Stimulated activated CD4-positive, alpha-beta T cell treated with anti-CD3 and anti-CD28 coated beads, Interleukin-1b, Interleukin-23, amount 100 ng/mL, for 24 hours (primary cell): ENCODE data around the gene CLMN.
"Not testable (repeated sequence)": the region's sequence is repeated elsewhere in the genome, so short reads cannot be mapped to it uniquely, and the experiment has no call there.

Experiments
- DNase-seq, 4 experiments: peaks; one replicate each; pipeline ENCODE4 v3.0.0-alpha.2; 2020; ENCODE audit warnings: low read depth in 4 of 4, low spot score in 1 of 4

The CLMN gene

DNA sequence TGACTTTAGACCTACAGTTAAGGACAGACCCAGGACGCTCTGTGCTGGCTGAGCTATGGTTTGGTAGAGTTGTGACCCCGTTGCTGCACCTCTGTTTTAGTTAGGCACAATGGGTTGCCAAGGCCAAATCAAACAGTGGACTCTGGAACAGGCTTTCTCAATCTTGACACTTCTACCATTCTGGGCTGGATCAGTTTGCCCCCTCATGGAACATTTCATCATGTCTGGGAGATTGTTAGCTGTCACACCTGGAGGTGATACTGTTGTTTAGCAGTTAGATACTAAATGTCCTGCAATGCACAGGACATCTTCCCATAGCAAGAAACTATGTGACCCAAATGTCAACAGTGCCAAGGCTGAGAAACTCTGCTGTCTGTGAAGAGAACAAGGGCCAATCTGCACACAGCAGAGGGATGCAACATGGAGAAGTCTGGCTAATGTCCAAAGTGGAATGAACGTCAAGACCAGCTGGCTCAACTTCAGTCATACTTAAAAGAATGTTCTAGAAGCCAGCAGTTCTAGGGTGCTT lies 96.8 kb downstream of the CLMN start:
- DNase-seq = no peak

DNA sequence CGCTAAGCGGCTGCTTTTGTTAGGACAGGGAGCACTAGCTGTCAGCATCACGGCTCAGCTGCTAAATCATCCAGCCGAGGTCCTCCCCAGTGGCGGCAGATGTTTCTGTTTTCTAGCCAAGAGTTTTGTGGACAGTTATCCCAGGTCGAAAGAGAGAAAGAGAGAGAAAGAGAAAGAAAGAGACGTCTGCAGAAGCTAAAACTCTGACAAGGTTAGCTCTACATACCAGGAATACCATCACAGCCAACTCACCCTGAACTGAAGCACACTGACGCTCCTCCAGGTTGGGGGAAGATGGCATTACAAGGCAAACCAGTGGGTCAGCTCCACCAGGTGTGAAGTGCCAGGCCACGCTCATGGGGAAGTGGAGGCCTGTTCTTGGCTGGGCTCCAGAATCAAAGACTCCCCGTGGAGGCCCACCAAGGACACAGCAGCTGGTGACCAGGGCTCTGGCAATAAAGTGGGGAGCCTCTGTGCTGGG lies 97.5 kb downstream of the CLMN start:
- DNase-seq = no peak

DNA sequence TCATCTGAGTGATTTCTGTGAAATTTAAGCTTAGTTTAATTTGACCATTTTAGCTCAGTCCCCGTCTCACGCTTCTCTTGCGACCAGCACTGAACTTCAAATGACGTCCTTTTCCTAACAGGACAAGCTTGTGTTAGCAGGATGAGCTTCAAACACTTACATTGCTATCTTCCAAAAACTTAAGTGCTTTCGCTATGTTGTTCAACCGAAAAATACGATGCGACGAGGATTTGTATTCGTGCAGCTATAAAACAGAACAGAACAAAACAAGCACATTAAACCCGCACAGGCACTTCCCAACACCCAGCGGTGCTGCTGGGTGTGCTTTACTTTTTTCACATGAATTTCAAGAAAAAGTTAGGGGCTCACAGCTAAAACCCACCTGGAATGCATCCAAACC lies 98.2 kb downstream of the CLMN start:
- DNase-seq = no peak

DNA sequence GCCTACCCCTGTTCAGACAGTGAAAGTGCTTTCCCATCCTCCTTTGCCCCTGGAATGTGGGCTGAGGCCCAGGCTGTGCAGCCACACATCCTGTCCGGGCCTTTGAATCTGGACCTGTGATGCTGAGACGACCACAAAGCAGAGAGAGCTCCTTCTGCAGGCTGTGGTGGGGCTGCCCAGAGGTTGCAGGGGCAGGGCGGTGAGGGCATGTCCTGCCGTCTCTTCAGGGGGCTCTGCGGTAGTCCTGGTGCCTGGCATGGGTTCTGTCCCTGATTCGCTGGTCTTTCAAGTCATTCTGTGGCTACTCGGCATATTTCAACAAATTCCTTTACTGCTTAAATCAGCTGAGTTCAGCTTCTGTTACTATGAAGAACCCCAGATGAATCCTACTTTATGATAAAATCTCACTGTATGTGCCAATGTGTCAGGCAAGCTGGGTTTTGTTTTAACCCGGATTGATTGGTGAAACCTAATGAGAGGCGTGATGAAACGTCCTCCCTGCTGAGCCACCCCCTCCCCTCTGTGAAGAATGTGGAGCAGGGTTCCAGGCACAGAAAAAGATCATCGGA lies 99.0 kb downstream of the CLMN start:
- DNase-seq = no peak

DNA sequence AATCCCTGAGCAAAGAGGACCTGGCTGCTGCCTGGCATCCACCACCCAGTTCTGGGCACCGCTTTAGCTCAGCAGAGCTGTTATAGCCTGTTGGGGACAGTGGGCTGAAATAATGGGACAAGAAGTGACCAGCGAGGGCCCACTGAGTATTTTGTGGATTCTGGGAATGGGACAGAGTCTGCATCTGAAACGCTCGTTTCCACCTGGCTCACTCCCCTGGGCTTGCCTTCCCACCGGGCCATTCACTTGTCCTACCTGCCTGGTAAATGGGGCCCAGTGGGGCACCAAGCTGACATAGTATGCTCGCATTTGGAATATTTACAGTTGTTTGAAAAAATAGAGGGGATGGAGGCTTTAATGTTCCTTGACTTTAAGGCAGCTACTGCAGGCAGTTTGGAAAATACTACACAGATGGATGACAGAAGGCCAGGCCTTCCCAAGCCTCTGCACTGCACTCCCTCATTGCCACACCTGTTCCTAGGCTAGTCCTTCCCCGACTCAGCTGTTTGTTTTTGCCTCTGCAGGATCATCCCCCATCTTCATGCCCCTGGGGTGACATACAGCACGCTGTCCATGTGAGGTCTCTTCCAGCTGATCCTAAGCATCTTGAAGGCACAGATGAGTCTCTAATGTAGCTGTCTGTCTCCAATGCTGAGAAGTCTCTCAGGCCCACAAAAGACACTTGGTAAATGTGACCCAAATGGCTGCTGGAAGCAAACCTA lies 101.1 kb downstream of the CLMN start:
- DNase-seq = no peak

DNA sequence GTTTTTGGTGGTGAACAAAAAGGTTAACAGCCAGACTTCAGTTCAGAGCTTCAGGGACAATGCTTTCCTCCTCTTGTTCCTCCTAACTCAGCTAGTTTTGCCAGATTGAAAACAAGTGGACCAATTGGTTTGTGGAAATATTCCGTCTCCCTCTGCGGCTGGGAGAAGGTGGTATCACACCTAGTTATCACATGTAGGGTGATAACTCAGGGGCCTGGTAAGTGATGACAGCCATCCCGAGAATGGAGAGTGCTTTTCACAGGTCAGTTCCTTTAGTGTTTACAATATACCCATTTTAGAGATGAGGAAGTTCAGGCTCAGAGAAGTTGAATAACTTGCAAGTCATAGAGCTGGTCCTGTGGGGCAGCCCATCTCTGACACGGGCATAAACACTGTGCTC lies 101.7 kb downstream of the CLMN start:
- no peak for DNase-seq

DNA sequence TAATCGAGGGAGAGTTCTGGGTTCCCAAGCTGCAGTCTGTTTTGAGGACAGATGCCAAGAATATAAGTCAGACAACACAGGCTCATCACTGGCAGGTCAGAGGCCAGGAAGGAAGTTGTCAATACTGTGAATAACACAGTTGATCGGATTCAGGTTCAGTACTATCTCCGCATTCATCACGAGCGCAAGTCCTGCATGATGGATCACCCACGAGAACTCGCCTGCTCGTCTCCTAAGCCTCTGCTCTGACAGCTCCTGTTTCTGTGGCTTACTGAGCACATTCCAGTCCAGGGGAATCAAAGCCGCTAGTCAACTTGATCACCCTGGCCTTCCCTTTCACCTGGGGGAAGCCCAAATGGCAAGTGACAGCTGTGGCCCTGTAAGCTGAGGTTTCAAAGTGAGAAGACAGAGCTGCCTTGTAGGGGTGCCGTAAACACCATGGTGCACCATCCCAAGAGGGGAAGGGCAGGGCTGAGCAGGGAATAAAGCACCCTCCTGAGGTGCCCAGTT lies 102.3 kb downstream of the CLMN start:
- no peak for DNase-seq

DNA sequence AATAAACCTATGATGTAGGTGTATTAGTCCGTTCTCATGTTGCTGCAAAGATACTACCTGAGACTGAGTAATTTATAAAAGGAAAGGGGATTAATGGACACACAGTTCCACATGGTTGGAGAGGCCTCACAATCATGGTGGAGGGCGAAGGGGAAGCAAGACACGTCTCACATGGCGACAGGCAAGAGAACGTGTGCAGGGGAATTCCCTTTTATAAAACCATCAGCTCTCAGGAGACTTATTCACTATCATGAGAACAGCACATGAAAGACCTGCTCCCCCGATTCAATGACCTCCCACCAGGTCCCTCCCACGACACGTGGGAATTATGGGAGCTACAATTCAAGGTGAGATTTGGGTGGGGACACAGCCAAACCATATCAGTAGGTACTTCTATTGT lies 103.7 kb downstream of the CLMN start:
- no peak for DNase-seq

DNA sequence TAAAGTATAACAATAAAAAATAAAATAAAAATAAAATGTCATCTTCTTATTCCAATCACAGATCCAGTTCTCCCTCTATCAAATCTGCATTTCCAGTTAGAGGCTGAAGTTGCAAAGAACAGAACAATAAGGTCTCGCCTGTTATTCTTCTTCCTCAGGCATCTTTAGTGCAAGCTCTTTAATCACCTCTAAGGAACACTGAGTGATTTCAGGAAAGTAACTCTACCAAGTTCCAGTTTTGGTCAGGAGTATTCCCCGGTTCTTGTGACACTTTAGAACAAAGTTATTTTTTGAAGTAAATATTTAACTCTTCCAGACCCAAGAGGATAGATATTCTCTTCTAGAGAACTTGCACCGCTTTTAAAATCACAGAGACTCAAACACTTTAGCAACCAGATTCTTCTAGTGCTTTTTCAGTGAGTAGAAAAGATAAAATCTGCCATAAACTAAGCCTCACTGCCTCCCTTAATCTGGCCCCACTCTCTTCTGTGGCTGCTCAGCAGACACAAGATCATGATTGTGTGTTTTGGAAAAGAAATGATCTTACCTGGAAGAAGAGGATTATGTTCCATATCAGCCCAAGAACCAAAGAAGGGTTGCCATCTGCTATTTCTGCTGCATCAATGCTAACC lies 104.5 kb downstream of the CLMN start:
- DNase-seq = no peak

DNA sequence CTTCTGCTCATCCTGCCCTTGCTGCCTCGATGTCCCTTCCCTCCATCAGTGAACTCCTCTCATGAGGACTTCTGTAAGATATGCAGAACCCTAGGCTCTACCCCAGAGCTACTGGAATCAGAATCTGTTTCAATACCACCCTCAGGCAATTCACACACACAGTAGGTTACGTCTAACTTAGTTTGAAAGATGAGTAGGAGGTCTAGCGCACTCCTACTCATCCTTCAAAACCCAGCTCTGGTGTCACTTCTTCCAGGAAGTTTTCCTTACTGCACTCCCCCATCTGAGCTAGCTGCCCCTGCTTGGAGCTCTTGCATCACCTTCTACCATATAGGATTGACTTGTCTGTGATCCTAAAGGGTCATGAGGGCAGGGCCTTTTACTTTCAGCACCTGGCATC lies 105.9 kb downstream of the CLMN start:
- no peak for DNase-seq

DNA sequence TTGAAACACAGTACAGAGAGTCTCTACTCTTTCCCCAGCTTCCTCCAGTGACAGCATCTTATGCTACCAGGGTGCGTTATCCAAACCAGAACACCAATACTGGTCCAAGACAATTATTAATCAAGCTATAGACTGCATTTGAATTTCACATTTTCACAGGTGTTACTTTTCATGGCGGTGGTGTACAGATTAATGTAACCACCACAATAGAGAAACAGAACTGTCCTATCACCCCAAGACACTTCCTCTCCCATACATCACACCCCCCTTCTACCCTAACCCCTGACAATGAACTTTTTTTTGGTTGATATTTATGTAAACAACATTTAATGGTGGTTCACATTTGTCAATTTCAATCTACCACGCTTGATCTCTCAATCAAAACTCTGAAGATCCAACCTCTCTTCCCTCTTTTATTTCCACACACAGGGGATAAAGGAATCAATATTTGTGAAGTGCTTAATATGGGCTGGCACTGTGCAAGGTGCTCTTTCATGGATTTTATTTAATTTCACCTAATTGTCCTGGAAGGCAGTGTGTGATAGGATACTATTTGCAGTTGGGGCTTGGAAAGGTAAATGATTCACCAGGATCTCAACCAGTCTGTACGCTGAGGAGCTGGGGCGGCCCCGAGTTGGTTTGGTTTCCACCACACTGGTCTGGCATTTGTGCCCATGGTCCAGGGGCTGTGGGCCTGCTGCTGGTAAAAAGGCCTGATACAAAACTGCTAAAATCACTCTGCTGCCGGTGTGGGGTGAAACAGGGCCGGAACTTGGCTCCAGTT lies 107.8 kb downstream of the CLMN start:
- no peak for DNase-seq

DNA sequence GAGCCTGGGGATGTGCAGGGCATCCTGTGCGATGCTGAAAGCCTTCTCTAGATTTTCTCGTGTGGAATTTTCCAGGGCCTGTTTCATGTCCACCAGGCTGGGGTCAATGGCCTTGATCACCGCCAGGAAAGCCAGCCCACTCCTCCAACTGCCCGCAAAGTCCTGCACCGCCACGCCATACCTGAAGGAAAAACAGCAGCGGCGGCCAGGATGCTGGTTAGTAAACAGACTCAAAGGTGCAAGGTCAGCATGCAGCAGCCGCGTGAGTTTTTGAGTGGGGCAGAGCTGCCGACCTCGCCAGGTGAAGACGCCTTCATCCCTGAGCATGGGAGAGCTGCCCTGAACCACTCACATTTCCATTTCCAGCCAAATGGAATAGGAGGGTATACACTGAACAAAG lies 109.0 kb downstream of the CLMN start:
- DNase-seq = no peak

DNA sequence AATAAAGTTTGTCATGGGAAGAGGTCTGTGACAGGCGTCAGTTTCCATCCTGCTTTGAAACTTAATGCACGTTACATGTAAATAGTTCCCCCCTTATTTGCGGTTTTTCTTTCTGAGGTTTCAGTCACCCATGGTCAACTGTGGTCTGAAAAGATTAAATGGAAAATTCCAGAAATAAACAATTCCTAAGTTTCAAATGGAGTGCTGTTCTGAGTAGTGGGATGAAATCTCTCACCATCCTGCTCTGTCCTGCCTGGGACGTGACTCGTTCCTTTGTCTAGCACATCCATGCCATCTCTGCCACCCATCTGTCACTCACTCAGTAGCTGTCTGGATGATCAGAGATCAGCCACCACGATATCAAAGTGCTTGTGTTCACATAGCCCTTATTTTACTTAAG lies 111.1 kb downstream of the CLMN start:
- DNase-seq = no peak

DNA sequence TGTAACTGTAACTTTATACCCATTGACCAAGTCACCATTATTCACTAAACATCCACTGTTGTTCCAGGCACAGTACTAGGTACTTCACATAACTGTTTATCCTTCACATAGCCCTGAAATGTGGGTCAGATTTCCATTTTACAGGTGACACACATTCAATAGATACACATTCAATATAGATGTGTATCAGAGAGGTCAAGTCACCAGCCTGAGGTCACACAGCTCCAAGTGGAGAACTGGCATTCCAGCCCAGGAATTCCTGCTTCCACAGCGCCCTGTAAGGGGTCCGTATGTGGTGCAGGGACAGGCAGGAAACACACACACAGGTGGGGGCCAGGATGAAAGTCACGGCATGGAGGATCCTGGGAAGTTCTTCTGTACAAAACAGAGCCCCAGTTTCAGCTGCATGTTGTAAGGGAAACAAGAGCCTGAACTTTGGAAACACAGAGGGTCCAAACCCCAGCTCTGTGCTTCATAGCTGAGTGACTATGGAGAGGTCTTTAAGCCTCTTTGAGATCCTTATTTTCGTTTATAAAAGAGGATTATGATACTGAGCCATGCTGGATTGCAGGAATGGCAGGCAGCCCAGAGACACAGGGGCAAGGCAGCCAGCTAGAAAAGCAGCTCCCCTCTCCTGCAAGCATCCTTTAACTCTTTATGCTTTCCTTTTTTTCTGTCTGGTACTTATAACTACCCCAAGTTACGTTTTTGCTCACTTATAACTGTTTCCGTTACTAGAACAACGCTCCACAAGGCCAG lies 112.1 kb downstream of the CLMN start:
- no peak for DNase-seq

DNA sequence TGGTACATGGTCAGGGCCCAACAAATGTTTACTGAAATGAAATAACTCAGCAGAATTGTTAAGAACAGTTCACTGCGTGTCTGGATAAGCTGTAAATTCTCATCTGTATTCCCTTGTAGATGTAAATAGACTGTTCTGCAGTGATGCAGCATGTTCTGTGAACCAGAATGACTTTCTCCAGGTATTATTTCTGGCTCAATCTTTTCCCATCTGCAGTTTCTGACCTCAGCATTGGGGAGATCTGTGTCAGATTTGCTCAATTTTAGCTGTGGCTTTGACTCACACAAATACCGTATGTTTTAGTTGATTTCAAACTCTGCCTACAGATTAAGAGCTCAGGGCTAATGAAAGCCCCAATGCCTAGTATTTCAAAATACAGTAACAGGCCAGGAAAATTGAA lies 113.2 kb downstream of the CLMN start:
- no peak for DNase-seq

DNA sequence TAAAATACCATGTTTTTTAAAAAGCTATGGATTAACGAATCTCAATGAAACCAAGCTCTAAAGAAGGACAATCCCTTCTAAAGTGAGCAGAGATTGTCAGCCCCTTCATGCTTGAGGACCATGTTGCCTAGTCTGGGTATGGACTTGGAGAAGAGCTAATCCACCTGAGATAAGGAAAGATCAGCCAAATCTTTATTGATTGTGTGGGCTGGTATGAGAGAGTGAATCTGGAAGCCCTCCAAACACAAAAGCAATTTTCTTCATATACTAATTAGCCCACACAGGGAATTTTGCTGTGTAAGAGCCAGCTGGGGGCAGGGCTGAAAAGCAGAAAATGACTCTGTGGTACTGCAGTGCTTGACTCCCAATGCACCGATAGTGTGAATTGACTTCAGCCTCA lies 115.0 kb downstream of the CLMN start:
- DNase-seq = no peak

DNA sequence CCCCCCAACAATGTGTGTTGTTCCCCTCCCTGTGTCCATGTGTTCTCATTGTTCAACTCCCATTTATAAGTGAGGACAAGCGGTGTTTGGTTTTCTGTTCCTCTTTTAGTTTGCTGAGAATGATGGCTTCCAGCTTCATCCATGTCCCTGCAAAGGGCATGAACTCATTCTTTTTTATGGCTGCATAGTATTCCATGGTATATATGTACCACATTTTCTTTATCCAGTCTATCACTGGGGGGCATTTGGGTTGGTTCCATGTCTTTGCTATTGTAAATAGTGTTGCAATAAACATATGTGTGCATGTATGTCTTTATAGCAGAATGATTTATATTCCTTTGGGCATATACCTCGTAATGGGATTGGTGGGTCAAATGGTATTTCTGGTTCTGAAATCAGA lies 118.0 kb downstream of the CLMN start:
- not testable (repeated sequence) for DNase-seq

DNA sequence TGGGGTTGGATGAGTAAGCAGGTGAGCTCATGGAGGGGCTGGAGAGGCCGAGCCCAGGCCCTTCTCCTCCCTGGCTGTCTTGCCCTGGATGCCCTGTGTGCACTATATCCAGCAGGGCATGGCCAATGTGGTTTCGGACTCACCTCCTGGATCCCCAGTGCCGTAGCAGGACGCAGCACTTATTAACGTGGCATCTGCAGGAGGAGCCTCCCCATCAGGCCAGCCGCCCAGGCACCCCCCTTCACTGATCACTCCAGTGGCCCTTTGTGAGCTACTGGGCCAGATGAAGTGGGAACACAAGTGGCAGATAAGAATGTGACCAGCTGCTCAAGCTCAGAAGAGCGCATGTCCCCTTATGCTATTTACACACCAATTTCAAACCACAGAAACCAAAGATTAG lies 119.3 kb downstream of the CLMN start:
- DNase-seq = no peak

DNA sequence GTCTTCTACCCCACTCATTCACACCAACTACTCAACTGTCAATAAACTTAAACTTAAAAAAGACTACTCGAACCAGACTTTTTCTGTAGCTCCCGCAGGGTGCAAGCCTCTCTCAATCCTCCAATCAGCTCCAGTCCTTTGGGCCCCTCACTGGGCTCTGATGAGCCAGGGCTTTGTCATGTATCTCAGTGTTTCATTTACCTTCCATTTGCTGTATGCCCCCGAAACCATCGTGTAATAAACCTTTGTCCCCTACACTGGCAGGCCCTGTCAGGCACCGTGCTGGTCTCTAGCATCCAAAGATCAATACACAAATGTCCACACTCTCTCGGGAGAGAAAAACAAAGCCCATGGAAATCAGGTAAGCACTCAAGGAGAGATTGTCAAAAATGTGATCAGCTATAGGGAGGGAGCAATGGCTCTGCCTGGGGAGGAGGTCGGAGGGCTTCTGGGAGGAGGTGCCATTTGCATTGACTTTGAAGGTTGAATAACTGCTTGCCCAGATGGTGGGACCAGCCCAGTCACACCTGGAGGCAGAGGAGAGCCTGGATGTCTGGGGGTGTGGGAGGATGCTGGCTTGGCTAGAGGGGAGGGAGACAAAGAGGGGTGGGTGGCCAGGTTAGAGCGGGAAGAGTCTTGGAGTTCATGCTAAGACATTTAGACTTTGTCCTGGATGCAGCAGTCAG lies 120.3 kb downstream of the CLMN start:
- DNase-seq = no peak

DNA sequence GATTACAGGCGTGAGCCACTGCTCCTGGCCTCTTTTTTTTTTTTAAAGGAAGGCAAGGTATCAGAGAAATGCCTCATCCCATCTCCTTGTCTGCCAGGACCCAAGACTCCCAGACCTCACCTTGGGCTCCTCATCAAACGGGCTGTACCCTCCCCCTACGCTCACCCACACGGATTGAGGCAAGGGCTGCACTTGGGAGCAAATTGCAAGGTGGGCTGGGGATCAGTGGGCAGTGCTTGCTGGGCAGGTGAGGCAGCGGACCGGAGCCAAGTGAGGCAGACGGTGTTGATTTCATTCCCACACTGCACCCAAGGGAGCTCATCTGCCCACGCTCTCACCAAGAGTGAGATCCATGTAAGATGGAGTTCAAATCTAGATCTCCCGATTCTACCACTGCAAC lies 121.4 kb downstream of the CLMN start:
- DNase-seq = no peak
